Measurements from ENCODE around the gene PRDM13.
"Not testable (repeated sequence)": the region's sequence is repeated elsewhere in the genome, so short reads cannot be mapped to it uniquely, and the experiment has no call there.

Gene PRDM13

GRCh38 chr6:99603421-99604165, 3.0 kb upstream of the PRDM13 start:
- DNase-seq (ENCODE audit: low read depth): no peak

GRCh38 chr6:99604166-99605073, 2.2 kb upstream of the PRDM13 start:
- DNase-seq (ENCODE audit: low read depth): no peak

GRCh38 chr6:99605074-99605734, 1.4 kb upstream of the PRDM13 start:
- no peak for DNase-seq (ENCODE audit: low read depth)

GRCh38 chr6:99605911-99606655, 550 bp upstream of the PRDM13 start:
- DNase-seq (ENCODE audit: low read depth): no peak

GRCh38 chr6:99607416-99608036, 893 bp downstream of the PRDM13 start:
- no peak for DNase-seq (ENCODE audit: low read depth)

- no peak for DNase-seq (ENCODE audit: low read depth)
These were observed 1.6 kb downstream of the PRDM13 start for GRCh38 chr6:99608059-99608885.

GRCh38 chr6:99608886-99609482, 2.4 kb downstream of the PRDM13 start:
- no peak for DNase-seq (ENCODE audit: low read depth)

GRCh38 chr6:99609905-99610489, 3.4 kb downstream of the PRDM13 start:
- no peak for DNase-seq (ENCODE audit: low read depth)

GRCh38 chr6:99611148-99611547, 4.5 kb downstream of the PRDM13 start:
- no peak for DNase-seq (ENCODE audit: low read depth)

GRCh38 chr6:99612551-99613408, 6.1 kb downstream of the PRDM13 start:
- DNase-seq (ENCODE audit: low read depth): no peak

GRCh38 chr6:99613409-99613704, 6.7 kb downstream of the PRDM13 start:
- DNase-seq (ENCODE audit: low read depth): no peak

GRCh38 chr6:99613705-99614429, 7.2 kb downstream of the PRDM13 start:
- DNase-seq (ENCODE audit: low read depth): no peak

GRCh38 chr6:99614430-99615186, 8.0 kb downstream of the PRDM13 start:
- DNase-seq (ENCODE audit: low read depth): no peak

- DNase-seq (ENCODE audit: low read depth): no peak
These were observed 10.5 kb downstream of the PRDM13 start for GRCh38 chr6:99617131-99617530.

- DNase-seq (ENCODE audit: low read depth): no peak
These were observed 12.2 kb downstream of the PRDM13 start for GRCh38 chr6:99618649-99619408.

GRCh38 chr6:99619409-99619762, 12.8 kb downstream of the PRDM13 start:
- no peak for DNase-seq (ENCODE audit: low read depth)

- not testable (repeated sequence) for DNase-seq (ENCODE audit: low read depth)
These were observed 15.4 kb downstream of the PRDM13 start for GRCh38 chr6:99622044-99622443.

All from T follicular helper cell (primary cell).